Measurements from ENCODE around the gene F2.
"Not testable (repeated sequence)": the region's sequence is repeated elsewhere in the genome, so short reads cannot be mapped to it uniquely, and the experiment has no call there.

F2 gene

GRCh38 chr11:46705070-46705688, 13.8 kb upstream of the F2 start:
- H3K9ac ChIP-seq (ENCODE audit: low read length) = no peak overlapping the region
- no peaks in the 10 kb centered on the region for H3K27me3 ChIP-seq (ENCODE audit: control insufficient read depth, insufficient read depth, low read length)
- no peak overlapping the region for H3K4me3 ChIP-seq (ENCODE audit: low read length)
- no peaks in the 10 kb centered on the region for H3K4me1 ChIP-seq (ENCODE audit: control insufficient read depth, low read depth, low read length)
- H3K27ac ChIP-seq (ENCODE audit: low read length) = no peak overlapping the region
- no peaks in the 10 kb centered on the region for H3K9me3 ChIP-seq (ENCODE audit: control insufficient read depth, low read depth, low read length)
- H3K36me3 ChIP-seq (ENCODE audit: control insufficient read depth, low read depth, low read length) = peaks cover 41% of the 10 kb centered on the region

GRCh38 chr11:46706886-46707285, 12.1 kb upstream of the F2 start:
- H3K4me1 ChIP-seq (ENCODE audit: control insufficient read depth, low read depth, low read length) = no peaks in the 10 kb centered on the region
- peaks cover 41% of the 10 kb centered on the region for H3K36me3 ChIP-seq (ENCODE audit: control insufficient read depth, low read depth, low read length)
- H3K27me3 ChIP-seq (ENCODE audit: control insufficient read depth, insufficient read depth, low read length) = no peaks in the 10 kb centered on the region
- no peak overlapping the region for H3K27ac ChIP-seq (ENCODE audit: low read length)
- H3K9ac ChIP-seq (ENCODE audit: low read length) = no peak overlapping the region
- H3K4me3 ChIP-seq (ENCODE audit: low read length) = no peak overlapping the region
- H3K9me3 ChIP-seq (ENCODE audit: control insufficient read depth, low read depth, low read length) = no peaks in the 10 kb centered on the region

- H3K36me3 ChIP-seq (ENCODE audit: control insufficient read depth, low read depth, low read length) = peaks cover 22% of the 10 kb centered on the region
- H3K9me3 ChIP-seq (ENCODE audit: control insufficient read depth, low read depth, low read length); H3K27me3 ChIP-seq (ENCODE audit: control insufficient read depth, insufficient read depth, low read length); H3K27ac ChIP-seq (ENCODE audit: low read length); H3K9ac ChIP-seq (ENCODE audit: low read length); H3K4me1 ChIP-seq (ENCODE audit: control insufficient read depth, low read depth, low read length); H3K4me3 ChIP-seq (ENCODE audit: low read length): not testable (repeated sequence)
These were observed 9.7 kb upstream of the F2 start for GRCh38 chr11:46709351-46709750.

GRCh38 chr11:46710821-46711269, 8.2 kb upstream of the F2 start:
- Histone ChIP-seq H3K9ac (ENCODE audit: low read length) (no peak overlapping the region), H3K4me3 (ENCODE audit: low read length) (no peak overlapping the region), H3K9me3 (ENCODE audit: control insufficient read depth, low read depth, low read length) (no peaks in the 10 kb centered on the region), H3K4me1 (ENCODE audit: control insufficient read depth, low read depth, low read length) (no peaks in the 10 kb centered on the region), H3K36me3 (ENCODE audit: control insufficient read depth, low read depth, low read length) (peaks cover 8% of the 10 kb centered on the region), H3K27ac (ENCODE audit: low read length) (no peak overlapping the region), H3K27me3 (ENCODE audit: control insufficient read depth, insufficient read depth, low read length) (no peaks in the 10 kb centered on the region)

- Histone ChIP-seq H3K9ac (ENCODE audit: low read length) (no peak overlapping the region), H3K36me3 (ENCODE audit: control insufficient read depth, low read depth, low read length) (peaks cover 6% of the 10 kb centered on the region), H3K27ac (ENCODE audit: low read length) (no peak overlapping the region), H3K4me3 (ENCODE audit: low read length) (no peak overlapping the region), H3K9me3 (ENCODE audit: control insufficient read depth, low read depth, low read length) (no peaks in the 10 kb centered on the region), H3K4me1 (ENCODE audit: control insufficient read depth, low read depth, low read length) (no peaks in the 10 kb centered on the region), H3K27me3 (ENCODE audit: control insufficient read depth, insufficient read depth, low read length) (no peaks in the 10 kb centered on the region)
These were observed 7.7 kb upstream of the F2 start for GRCh38 chr11:46711303-46711702.

- Histone ChIP-seq H3K4me3 (ENCODE audit: low read length) (no peak overlapping the region), H3K4me1 (ENCODE audit: control insufficient read depth, low read depth, low read length) (no peaks in the 10 kb centered on the region), H3K27ac (ENCODE audit: low read length) (no peak overlapping the region)
These were observed 6.0 kb upstream of the F2 start for GRCh38 chr11:46712874-46713576.

GRCh38 chr11:46717825-46718154, 1.2 kb upstream of the F2 start:
- not testable (repeated sequence) for H3K9me3 ChIP-seq (ENCODE audit: control insufficient read depth, low read depth, low read length); H3K27me3 ChIP-seq (ENCODE audit: control insufficient read depth, insufficient read depth, low read length); H3K27ac ChIP-seq (ENCODE audit: low read length); H3K4me3 ChIP-seq (ENCODE audit: low read length); H3K9ac ChIP-seq (ENCODE audit: low read length); H3K4me1 ChIP-seq (ENCODE audit: control insufficient read depth, low read depth, low read length); H3K36me3 ChIP-seq (ENCODE audit: control insufficient read depth, low read depth, low read length)

More at GRCh38 chr11:46712874-46713576, 6.0 kb upstream of the F2 start:
- Histone ChIP-seq H3K36me3 (ENCODE audit: control insufficient read depth, low read depth, low read length) (no peaks in the 10 kb centered on the region), H3K9me3 (ENCODE audit: control insufficient read depth, low read depth, low read length) (no peaks in the 10 kb centered on the region), H3K27me3 (ENCODE audit: control insufficient read depth, insufficient read depth, low read length) (no peaks in the 10 kb centered on the region), H3K9ac (ENCODE audit: low read length) (no peak overlapping the region)

- no peak overlapping the region for H3K27ac ChIP-seq (ENCODE audit: low read length)
- H3K9ac ChIP-seq (ENCODE audit: low read length) = no peak overlapping the region
- H3K27me3 ChIP-seq (ENCODE audit: control insufficient read depth, insufficient read depth, low read length) = no peaks in the 10 kb centered on the region
- no peaks in the 10 kb centered on the region for H3K4me1 ChIP-seq (ENCODE audit: control insufficient read depth, low read depth, low read length)
- H3K4me3 ChIP-seq (ENCODE audit: low read length) = no peak overlapping the region
- H3K9me3 ChIP-seq (ENCODE audit: control insufficient read depth, low read depth, low read length) = no peaks in the 10 kb centered on the region
- H3K36me3 ChIP-seq (ENCODE audit: control insufficient read depth, low read depth, low read length) = no peaks in the 10 kb centered on the region
These were observed 626 bp upstream of the F2 start for GRCh38 chr11:46718155-46719019.

- Histone ChIP-seq H3K4me3 (ENCODE audit: low read length) (no peak overlapping the region), H3K27me3 (ENCODE audit: control insufficient read depth, insufficient read depth, low read length) (no peaks in the 10 kb centered on the region), H3K9ac (ENCODE audit: low read length) (no peak overlapping the region), H3K36me3 (ENCODE audit: control insufficient read depth, low read depth, low read length) (no peaks in the 10 kb centered on the region), H3K27ac (ENCODE audit: low read length) (no peak overlapping the region), H3K9me3 (ENCODE audit: control insufficient read depth, low read depth, low read length) (no peaks in the 10 kb centered on the region), H3K4me1 (ENCODE audit: control insufficient read depth, low read depth, low read length) (peaks cover 3% of the 10 kb centered on the region)
These were observed 668 bp downstream of the F2 start for GRCh38 chr11:46719543-46720218.

GRCh38 chr11:46721286-46721685, 2.3 kb downstream of the F2 start:
- Histone ChIP-seq H3K27ac (ENCODE audit: low read length) (no peak overlapping the region), H3K9ac (ENCODE audit: low read length) (no peak overlapping the region), H3K27me3 (ENCODE audit: control insufficient read depth, insufficient read depth, low read length) (no peaks in the 10 kb centered on the region), H3K9me3 (ENCODE audit: control insufficient read depth, low read depth, low read length) (no peaks in the 10 kb centered on the region), H3K4me3 (ENCODE audit: low read length) (no peak overlapping the region), H3K36me3 (ENCODE audit: control insufficient read depth, low read depth, low read length) (no peaks in the 10 kb centered on the region), H3K4me1 (ENCODE audit: control insufficient read depth, low read depth, low read length) (peaks cover 3% of the 10 kb centered on the region)

GRCh38 chr11:46722566-46723358, 3.7 kb downstream of the F2 start:
- H3K4me3 ChIP-seq (ENCODE audit: low read length) = no peak overlapping the region
- H3K27me3 ChIP-seq (ENCODE audit: control insufficient read depth, insufficient read depth, low read length) = no peaks in the 10 kb centered on the region
- no peak overlapping the region for H3K27ac ChIP-seq (ENCODE audit: low read length)
- H3K9ac ChIP-seq (ENCODE audit: low read length) = no peak overlapping the region
- H3K36me3 ChIP-seq (ENCODE audit: control insufficient read depth, low read depth, low read length) = no peaks in the 10 kb centered on the region
- peaks cover 3% of the 10 kb centered on the region for H3K4me1 ChIP-seq (ENCODE audit: control insufficient read depth, low read depth, low read length)
- no peaks in the 10 kb centered on the region for H3K9me3 ChIP-seq (ENCODE audit: control insufficient read depth, low read depth, low read length)
